ENCODE measurements around the gene FCGBP.

Gene FCGBP

GRCh38 chr19:39953915-39954314 is 19.5 kb upstream of the FCGBP start:
- H3K4me3 ChIP-seq (ENCODE audit: low read length) = peak overlapping the region; percentile 9; the same call in 1 of the 2 replicates
- TF ChIP-seq ZNF274 (IDR thresholded peaks at IDR 0.05; ENCODE audit: low read depth, low read length) = no peak

GRCh38 chr19:39951686-39952085 is 17.3 kb upstream of the FCGBP start:
- H3K4me3 ChIP-seq (ENCODE audit: low read length) = no peak overlapping the region
- no peak for TF ChIP-seq ZNF274 (IDR thresholded peaks at IDR 0.05; ENCODE audit: low read depth, low read length)

GRCh38 chr19:39951065-39951650 is 16.7 kb upstream of the FCGBP start:
- no peak overlapping the region for H3K4me3 ChIP-seq (ENCODE audit: low read length)
- no peak for TF ChIP-seq ZNF274 (IDR thresholded peaks at IDR 0.05; ENCODE audit: low read depth, low read length)

GRCh38 chr19:39949026-39949747 is 14.8 kb upstream of the FCGBP start:
- H3K4me3 ChIP-seq (ENCODE audit: low read length) = no peak overlapping the region
- TF ChIP-seq ZNF274 (IDR thresholded peaks at IDR 0.05; ENCODE audit: low read depth, low read length) = no peak

- TF ChIP-seq ZNF274 (IDR thresholded peaks at IDR 0.05; ENCODE audit: low read depth, low read length) = no peak
These were observed 12.1 kb upstream of the FCGBP start for GRCh38 chr19:39946532-39946931.

GRCh38 chr19:39943586-39943985 is 9.2 kb upstream of the FCGBP start:
- TF ChIP-seq ZNF274 (IDR thresholded peaks at IDR 0.05; ENCODE audit: low read depth, low read length) = no peak
- H3K4me3 ChIP-seq (ENCODE audit: low read length) = peak overlapping the region; percentile 55; the same call in 1 of the 2 replicates

More at GRCh38 chr19:39946532-39946931, 12.1 kb upstream of the FCGBP start:
- H3K4me3 ChIP-seq (ENCODE audit: low read length) = no peak overlapping the region

GRCh38 chr19:39942366-39942730 is 7.9 kb upstream of the FCGBP start:
- H3K4me3 ChIP-seq (ENCODE audit: low read length) = peak overlapping the region; percentile 42; the same call in 1 of the 2 replicates
- TF ChIP-seq ZNF274 (IDR thresholded peaks at IDR 0.05; ENCODE audit: low read depth, low read length) = no peak

- H3K4me3 ChIP-seq (ENCODE audit: low read length) = peak overlapping the region; percentile 42; the same call in 1 of the 2 replicates
- TF ChIP-seq ZNF274 (IDR thresholded peaks at IDR 0.05; ENCODE audit: low read depth, low read length) = no peak
These were observed 7.4 kb upstream of the FCGBP start for GRCh38 chr19:39941615-39942365.

GRCh38 chr19:39941151-39941550 is 6.7 kb upstream of the FCGBP start:
- peak overlapping the region; percentile 42; the same call in 1 of the 2 replicates for H3K4me3 ChIP-seq (ENCODE audit: low read length)

GRCh38 chr19:39940221-39940833 is 5.9 kb upstream of the FCGBP start:
- no peak overlapping the region for H3K4me3 ChIP-seq (ENCODE audit: low read length)
- no peak for TF ChIP-seq ZNF274 (IDR thresholded peaks at IDR 0.05; ENCODE audit: low read depth, low read length)

More at GRCh38 chr19:39941151-39941550, 6.7 kb upstream of the FCGBP start:
- TF ChIP-seq ZNF274 (IDR thresholded peaks at IDR 0.05; ENCODE audit: low read depth, low read length) = no peak

- TF ChIP-seq ZNF274 (IDR thresholded peaks at IDR 0.05; ENCODE audit: low read depth, low read length) = no peak
- H3K4me3 ChIP-seq (ENCODE audit: low read length) = no peak overlapping the region
These were observed 5.1 kb upstream of the FCGBP start for GRCh38 chr19:39939556-39939955.

- TF ChIP-seq ZNF274 (IDR thresholded peaks at IDR 0.05; ENCODE audit: low read depth, low read length) = no peak
- no peak overlapping the region for H3K4me3 ChIP-seq (ENCODE audit: low read length)
These were observed 3.4 kb upstream of the FCGBP start for GRCh38 chr19:39937787-39938186.

- no peak for TF ChIP-seq ZNF274 (IDR thresholded peaks at IDR 0.05; ENCODE audit: low read depth, low read length)
These were observed 2.8 kb upstream of the FCGBP start for GRCh38 chr19:39937094-39937720.

GRCh38 chr19:39936622-39937021 is 2.2 kb upstream of the FCGBP start:
- no peak for TF ChIP-seq ZNF274 (IDR thresholded peaks at IDR 0.05; ENCODE audit: low read depth, low read length)

More at GRCh38 chr19:39937094-39937720, 2.8 kb upstream of the FCGBP start:
- no peak overlapping the region for H3K4me3 ChIP-seq (ENCODE audit: low read length)

More at GRCh38 chr19:39936622-39937021, 2.2 kb upstream of the FCGBP start:
- H3K4me3 ChIP-seq (ENCODE audit: low read length) = no peak overlapping the region
